GM21576 (cell line): ENCODE measurements around the gene PRKACB.

Experiments
- ATAC-seq: cut with Tn5 transposase; IDR thresholded peaks from one replicate; pipeline ENCODE4 v1.9.1; 2021; ENCODE audit warnings: mild to moderate bottlenecking, moderate library complexity; ENCODE audit not compliant: unreplicated experiment

The PRKACB gene

GRCh38 chr1:84155517-84155916, 11.4 kb downstream of the PRKACB start:
- no peak for ATAC-seq

- ATAC-seq = no peak
These were observed 12.1 kb downstream of the PRKACB start for GRCh38 chr1:84156210-84156621.

GRCh38 chr1:84159533-84160240, 15.6 kb downstream of the PRKACB start:
- no peak for ATAC-seq

GRCh38 chr1:84162295-84162694, 18.2 kb downstream of the PRKACB start:
- no peak for ATAC-seq

- ATAC-seq = no peak
These were observed 19.3 kb downstream of the PRKACB start for GRCh38 chr1:84163123-84163931.

GRCh38 chr1:84164161-84164560, 20.1 kb downstream of the PRKACB start:
- ATAC-seq = no peak

GRCh38 chr1:84164567-84165021, 20.5 kb downstream of the PRKACB start:
- ATAC-seq = no peak

- ATAC-seq = no peak
These were observed 21.5 kb downstream of the PRKACB start for GRCh38 chr1:84165601-84166000.

GRCh38 chr1:84166797-84167196, 22.7 kb downstream of the PRKACB start:
- peak; percentile 82 for ATAC-seq

- no peak for ATAC-seq
These were observed 24.7 kb downstream of the PRKACB start for GRCh38 chr1:84168783-84169182.

GRCh38 chr1:84170171-84170570, 26.1 kb downstream of the PRKACB start:
- no peak for ATAC-seq

- ATAC-seq = no peak
These were observed 27.4 kb downstream of the PRKACB start for GRCh38 chr1:84171481-84171880.

GRCh38 chr1:84174051-84174556, 30.0 kb downstream of the PRKACB start:
- no peak for ATAC-seq

- ATAC-seq = no peak
These were observed 37.4 kb downstream of the PRKACB start for GRCh38 chr1:84181350-84182005.

- no peak for ATAC-seq
These were observed 46.4 kb downstream of the PRKACB start for GRCh38 chr1:84190455-84190854.

GRCh38 chr1:84192681-84193080, 48.6 kb downstream of the PRKACB start:
- no peak for ATAC-seq

GRCh38 chr1:84198832-84199231, 54.8 kb downstream of the PRKACB start:
- ATAC-seq = no peak

GRCh38 chr1:84199257-84199656, 55.2 kb downstream of the PRKACB start:
- ATAC-seq = no peak

- ATAC-seq = no peak
These were observed 58.1 kb downstream of the PRKACB start for GRCh38 chr1:84202126-84202525.

GRCh38 chr1:84206375-84206774, 62.3 kb downstream of the PRKACB start:
- no peak for ATAC-seq

- ATAC-seq = no peak
These were observed 64.9 kb downstream of the PRKACB start for GRCh38 chr1:84208935-84209334.
